ENCODE results near the gene IDUA. TPM values are rescaled to one million over a fixed set of nuclear protein-coding genes. Genes with fewer than 3 reads are reported as not detected.

The IDUA gene
- total RNA-seq, 1 donor from 2014 or later = 6.1 TPM

- no peak for DNase-seq (ENCODE audit: low spot score in 2 of 2)
- FAIRE-seq = no peak
Measured at GRCh38 chr4:955931-956381, 30.9 kb upstream of the IDUA start.

DNA sequence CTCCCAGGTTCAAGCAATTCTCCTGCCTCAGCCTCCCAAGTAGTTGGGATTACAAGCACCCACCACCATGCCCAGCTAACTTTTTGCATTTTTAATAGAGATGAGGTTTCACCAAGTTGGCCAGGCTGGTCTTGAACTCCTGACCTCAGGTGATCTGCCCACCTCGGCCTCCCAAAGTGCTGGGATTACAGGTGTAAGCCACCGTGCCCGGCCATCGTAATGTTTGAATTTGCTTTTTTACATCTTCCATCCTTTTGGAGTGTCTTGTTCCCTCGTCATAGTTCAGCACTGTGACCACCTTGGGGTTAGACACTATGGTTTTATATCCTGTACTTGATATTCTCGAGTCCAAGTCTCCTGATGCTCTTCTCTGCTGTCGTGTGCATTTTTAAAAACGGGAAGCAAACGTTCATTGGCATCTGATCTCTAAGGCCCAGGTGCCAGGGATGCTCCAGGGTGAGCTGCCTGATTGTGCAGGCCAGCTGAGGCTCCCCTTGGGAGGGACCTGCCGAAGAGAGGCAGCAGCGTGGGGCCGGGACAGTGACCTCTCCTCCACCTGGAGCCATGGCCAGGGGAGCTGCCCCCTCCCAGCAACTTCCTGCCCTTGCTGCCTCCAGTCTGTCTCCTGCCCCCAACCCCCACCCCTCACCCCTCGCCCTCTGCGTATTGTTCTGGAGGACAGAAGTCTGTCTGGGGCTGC, 30.2 kb upstream of the IDUA start:
- FAIRE-seq (no peak), DNase-seq (ENCODE audit: low spot score in 2 of 2) (no peak)

DNA sequence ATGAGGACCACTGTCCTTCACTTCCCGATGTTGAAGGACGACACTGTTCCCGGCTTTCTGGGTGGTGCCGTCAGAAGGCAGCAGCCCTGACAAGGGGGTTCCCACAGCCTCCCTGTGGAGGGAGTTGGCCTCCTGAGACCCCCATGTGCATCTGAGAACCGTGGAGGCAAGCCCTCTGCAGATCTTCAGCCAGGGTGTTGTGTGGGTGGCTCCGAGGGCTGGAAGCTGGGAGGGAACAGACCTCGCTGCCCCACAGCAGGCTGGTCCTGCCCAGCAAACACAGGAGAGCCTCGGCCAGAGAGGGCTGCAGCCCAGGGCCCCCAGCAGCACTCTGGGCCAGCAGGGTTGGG, 29.6 kb upstream of the IDUA start:
- FAIRE-seq (no peak), DNase-seq (ENCODE audit: low spot score in 2 of 2) (no peak)

DNA sequence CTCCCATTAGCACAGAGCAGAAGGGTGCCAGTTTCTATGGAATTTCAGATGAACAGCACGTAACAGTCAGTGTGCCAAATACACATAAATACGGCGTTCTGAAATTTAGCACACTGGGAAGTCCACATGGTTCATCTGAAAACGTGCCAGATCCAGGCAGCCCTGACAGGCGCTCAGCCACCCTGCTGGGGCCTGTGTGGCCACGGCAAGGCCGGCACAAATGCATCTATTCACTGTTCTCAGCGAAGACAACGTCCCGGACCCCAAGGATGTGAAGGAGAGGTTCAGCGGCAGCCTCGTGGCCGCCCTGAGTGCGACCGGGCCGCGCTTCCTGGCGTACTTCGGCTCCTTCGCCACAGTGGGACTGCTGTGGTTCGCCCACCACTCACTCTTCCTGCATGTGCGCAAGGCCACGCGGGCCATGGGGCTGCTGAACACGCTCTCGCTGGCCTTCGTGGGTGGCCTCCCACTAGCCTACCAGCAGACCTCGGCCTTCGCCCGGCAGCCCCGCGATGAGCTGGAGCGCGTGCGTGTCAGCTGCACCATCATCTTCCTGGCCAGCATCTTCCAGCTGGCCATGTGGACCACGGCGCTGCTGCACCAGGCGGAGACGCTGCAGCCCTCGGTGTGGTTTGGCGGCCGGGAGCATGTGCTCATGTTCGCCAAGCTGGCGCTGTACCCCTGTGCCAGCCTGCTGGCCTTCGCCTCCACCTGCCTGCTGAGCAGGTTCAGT, 29.1 kb upstream of the IDUA start:
- FAIRE-seq (no peak), DNase-seq (ENCODE audit: low spot score in 2 of 2) (no peak)

- DNase-seq (ENCODE audit: low spot score in 2 of 2) (no peak), FAIRE-seq (no peak)
Measured at GRCh38 chr4:958314-958665, 28.6 kb upstream of the IDUA start.

DNA sequence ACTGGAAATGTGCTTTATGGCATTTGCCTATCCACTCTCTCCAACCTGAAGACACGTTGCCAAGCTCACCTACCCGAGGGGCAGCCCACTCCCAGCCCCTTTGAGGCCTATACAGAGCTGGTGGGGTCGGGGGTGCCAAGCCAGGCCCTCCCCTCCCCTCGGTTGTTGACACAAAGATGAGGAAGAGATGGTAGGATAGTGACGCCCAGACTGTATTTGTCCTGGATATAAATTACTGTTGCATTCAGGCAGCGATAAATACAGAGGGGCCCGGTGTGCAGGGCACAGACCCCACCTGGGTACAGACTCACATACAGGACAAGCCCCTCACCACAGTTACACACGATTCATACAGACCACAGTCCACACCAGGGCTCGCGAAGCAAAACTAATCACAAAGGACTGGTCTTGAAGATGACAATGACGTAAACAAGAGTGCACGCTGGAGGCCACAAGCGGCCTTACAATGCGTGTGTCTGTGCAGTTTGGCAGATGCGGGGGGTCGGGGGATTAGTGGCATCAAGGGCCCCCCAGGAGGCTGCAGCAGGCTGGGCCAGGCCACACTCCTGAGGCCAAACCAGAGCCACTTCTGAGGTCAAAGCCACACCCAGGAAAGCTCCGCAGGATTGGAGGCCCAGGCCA, 28.0 kb upstream of the IDUA start:
- FAIRE-seq (no peak), DNase-seq (ENCODE audit: low spot score in 2 of 2) (no peak)

DNA sequence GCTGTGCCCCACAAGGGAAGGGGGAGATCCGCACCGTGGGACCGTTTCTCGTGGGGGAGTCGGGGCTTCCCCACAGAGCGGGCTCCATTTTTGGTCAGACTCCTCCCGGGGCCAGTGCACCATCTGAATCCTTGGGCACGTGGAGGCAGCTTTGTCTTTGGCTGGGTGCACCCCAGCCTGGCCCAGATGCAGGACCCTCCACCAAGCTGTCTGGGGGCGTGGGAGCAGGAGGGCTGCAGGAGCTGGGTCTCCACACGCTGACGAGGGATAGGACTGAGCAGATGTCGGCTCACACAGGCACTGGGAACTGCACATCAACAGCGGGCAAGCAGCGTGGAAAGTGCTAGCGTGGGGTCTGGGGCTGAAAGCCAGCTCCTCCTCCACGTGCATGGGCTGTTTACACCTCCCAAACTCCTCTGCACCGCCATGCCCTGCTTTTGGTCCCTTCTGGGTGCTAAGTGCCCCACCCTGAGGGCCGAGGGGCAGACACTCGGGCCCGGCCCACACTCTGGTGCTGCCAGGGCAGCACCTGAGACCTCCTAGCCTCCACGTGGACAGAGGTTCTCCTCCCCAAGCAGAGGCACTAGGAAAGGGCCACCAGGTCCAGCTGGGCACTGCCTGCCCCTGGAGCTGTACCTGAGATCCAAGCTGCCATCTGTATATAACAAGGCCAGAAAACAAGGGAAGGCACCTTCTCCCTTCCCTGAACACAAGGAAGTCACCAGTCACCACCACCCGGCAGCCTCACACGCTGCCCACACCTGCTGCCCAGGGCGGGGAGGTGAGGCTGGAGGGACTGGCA, 27.3 kb upstream of the IDUA start:
- FAIRE-seq = no peak
- no peak for DNase-seq (ENCODE audit: low spot score in 2 of 2)

GRCh38 chr4:960140-960635, 26.7 kb upstream of the IDUA start:
- DNase-seq (ENCODE audit: low spot score in 2 of 2) (no peak), FAIRE-seq (no peak)

- DNase-seq (ENCODE audit: low spot score in 2 of 2) (no peak), FAIRE-seq (no peak)
Measured at GRCh38 chr4:960636-961350, 26.1 kb upstream of the IDUA start.

GRCh38 chr4:961351-962230, 25.3 kb upstream of the IDUA start:
- FAIRE-seq = no peak
- DNase-seq (ENCODE audit: low spot score in 2 of 2) = no peak

- no peak for DNase-seq (ENCODE audit: low spot score in 2 of 2)
- no peak for FAIRE-seq
Measured at GRCh38 chr4:962231-963208, 24.3 kb upstream of the IDUA start.

GRCh38 chr4:963276-964225, 23.3 kb upstream of the IDUA start:
- FAIRE-seq (no peak), DNase-seq (ENCODE audit: low spot score in 2 of 2) (no peak)

GRCh38 chr4:964346-965025, 22.4 kb upstream of the IDUA start:
- no peak for FAIRE-seq
- no peak for DNase-seq (ENCODE audit: low spot score in 2 of 2)

GRCh38 chr4:965048-965765, 21.6 kb upstream of the IDUA start:
- DNase-seq (ENCODE audit: low spot score in 2 of 2) (no peak), FAIRE-seq (no peak)

GRCh38 chr4:965766-966134, 21.1 kb upstream of the IDUA start:
- FAIRE-seq = no peak
- no peak for DNase-seq (ENCODE audit: low spot score in 2 of 2)

Data from frontal cortex (tissue), 4 donors.